Measurements from ENCODE around the gene NSMF. TPM values are rescaled to one million over a fixed set of nuclear protein-coding genes. Genes with fewer than 3 reads are reported as not detected.

NSMF gene
- total and polyA plus RNA-seq, 8 donors, result 11.7 to 84.9 (median 41.6) TPM

- Histone ChIP-seq H3K36me3 (peaks cover 0 to 57% (median 46%) of the 10 kb centered on the region in 4 donors), H3K27me3 (no peaks in the 10 kb centered on the region), H3K27ac (no peak overlapping the region), H3K9me3 (no peaks in the 10 kb centered on the region), H3K4me1 (no peaks in the 10 kb centered on the region), H3K4me3 (no peak overlapping the region)
- intact Hi-C loops (cut with DNase I; ENCODE audit: low total_unique reads), result no loop called here
- TF ChIP-seq EP300 (IDR thresholded peaks at IDR 0.05) (no peak), POLR2A (IDR thresholded peaks at IDR 0.05) (no peak), CTCF (IDR thresholded peaks at IDR 0.05) (no peak), POLR2AphosphoS5 (IDR thresholded peaks at IDR 0.05) (no peak)
- DNase-seq, result no peak
- 85 to 92% (median 88%) methylated on average over 13 to 36 of the region's 36 CpGs for WGBS, 5 donors
Observed at GRCh38 chr9:137497921-137498719, 39.0 kb upstream of the NSMF start.

- Histone ChIP-seq H3K4me3 (no peak overlapping the region), H3K9me3 (no peaks in the 10 kb centered on the region), H3K27me3 (no peaks in the 10 kb centered on the region), H3K27ac (no peak overlapping the region), H3K4me1 (no peaks in the 10 kb centered on the region), H3K36me3 (peaks cover 0 to 59% (median 45%) of the 10 kb centered on the region in 4 donors)
- intact Hi-C loops (cut with DNase I; ENCODE audit: low total_unique reads), result no loop called here
- DNase-seq, result no peak
- TF ChIP-seq POLR2AphosphoS5 (IDR thresholded peaks at IDR 0.05) (no peak), EP300 (IDR thresholded peaks at IDR 0.05) (no peak), POLR2A (IDR thresholded peaks at IDR 0.05) (no peak), CTCF (IDR thresholded peaks at IDR 0.05) (no peak)
- WGBS, 5 donors, result 95 to 96% (median 96%) methylated on average over 22 to 27 of the region's 27 CpGs
Observed at GRCh38 chr9:137496601-137497375, 37.7 kb upstream of the NSMF start.

- no peaks in the 10 kb centered on the region for H3K27me3 ChIP-seq
- no peak for DNase-seq
- no peak for TF ChIP-seq POLR2AphosphoS5 (IDR thresholded peaks at IDR 0.05)
- no peak for TF ChIP-seq EP300 (IDR thresholded peaks at IDR 0.05)
- TF ChIP-seq POLR2A (IDR thresholded peaks at IDR 0.05), result no peak
- no peak for TF ChIP-seq CTCF (IDR thresholded peaks at IDR 0.05)
- no peaks in the 10 kb centered on the region for H3K9me3 ChIP-seq
- no peak overlapping the region for H3K27ac ChIP-seq
- 94 to 98% (median 96%) methylated on average over 39 to 46 of the region's 46 CpGs for WGBS, 5 donors
- peaks cover 0 to 57% (median 34%) of the 10 kb centered on the region in 4 donors for H3K36me3 ChIP-seq
- H3K4me1 ChIP-seq, result no peaks in the 10 kb centered on the region
- intact Hi-C loops (cut with DNase I; ENCODE audit: low total_unique reads), result no loop called here
- H3K4me3 ChIP-seq, result no peak overlapping the region
Observed at GRCh38 chr9:137494550-137495351, 35.6 kb upstream of the NSMF start.

- no peak for DNase-seq
Observed at GRCh38 chr9:137494104-137494544, 35.0 kb upstream of the NSMF start.

More at GRCh38 chr9:137494104-137494544, 35.0 kb upstream of the NSMF start:
- Histone ChIP-seq H3K27me3 (no peaks in the 10 kb centered on the region), H3K4me3 (no peak overlapping the region), H3K4me1 (no peaks in the 10 kb centered on the region), H3K36me3 (peaks cover 0 to 52% (median 31%) of the 10 kb centered on the region in 4 donors), H3K27ac (no peak overlapping the region), H3K9me3 (no peaks in the 10 kb centered on the region)
- WGBS, 5 donors, result 60 to 80% (median 76%) methylated on average over 13 of the region's 13 CpGs
- TF ChIP-seq POLR2A (IDR thresholded peaks at IDR 0.05) (no peak), CTCF (IDR thresholded peaks at IDR 0.05) (no peak)
- intact Hi-C loops (cut with DNase I; ENCODE audit: low total_unique reads), result no loop called here

All from stomach (tissue), 9 donors.